K562 (cell line): ENCODE data around the gene MYL5. TPM values are rescaled to one million over a fixed set of nuclear protein-coding genes. Genes with fewer than 3 reads are reported as not detected.

Experiments used
- E2F4 ChIP-seq: sonication (generic); formaldehyde crosslinking; IDR thresholded peaks from 2 replicates; pipeline ENCODE4 v1.8.0; 2022; ENCODE audit warnings: mild to moderate bottlenecking, low read depth, missing genetic modification reagents
- REST ChIP-seq, 2 experiments: fragments of 450-650 bp; formaldehyde crosslinking in 1 of 2; IDR thresholded peaks; 2 replicates each; pipeline versions ENCODE4 v1.4.0 to v1.6.1; 2014 to 2020; ENCODE audit warnings: mild to moderate bottlenecking in 2 of 2, borderline replicate concordance in 1 of 2, low read depth in 1 of 2
- UBTF ChIP-seq, 2 experiments: IDR thresholded peaks; 2 replicates each; pipeline ENCODE4 v1.6.1; 2012; ENCODE audit warnings: improper control_type of control experiment in 2 of 2, low read depth in 2 of 2, low read length in 2 of 2, borderline replicate concordance in 1 of 2
- ZNF263 ChIP-seq: sonication (generic); formaldehyde crosslinking; IDR thresholded peaks from 2 replicates; pipeline ENCODE4 v1.8.0; 2022; ENCODE audit warnings: mild to moderate bottlenecking, missing genetic modification reagents, borderline replicate concordance
- polyA plus RNA-seq, 8 experiments: library from polyadenylated mRNA; depleted of rRNA in 4 of 8; stranded (reverse) in 5 of 8; unstranded in 3 of 8; fragments of >200 nt; fragmentation: Nextera tagmentation in 2 of 8; fragmentation: Illumina TruSeq in 1 of 8; extraction: Ambion mirVana in 2 of 8; extraction: Trizol in 1 of 8; gene quantifications; 2 replicates each; pipeline versions ENCODE4 v1.2.1 to v1.2.3, GENCODE V29; 2011 to 2014; ENCODE audit warnings: inconsistent platforms in 1 of 8, missing spikeins in 1 of 8
- total RNA-seq, 7 experiments: library from RNA; depleted of rRNA in 6 of 7; stranded (reverse); fragments of >200 nt in 6 of 7; fragmentation: Illumina TruSeq in 2 of 7; extraction: Trizol in 2 of 7; gene quantifications; 2 replicates each; pipeline versions ENCODE4 v1.2.1 to v1.2.3, GENCODE V29; 2011 to 2021; ENCODE audit warnings: low replicate concordance in 1 of 7
- TF ChIP-seq, protein P1 (sequence below): fragments of 250-450 bp; sonication (Bioruptor Pico); IDR thresholded peaks from 2 replicates; pipeline ENCODE4 v1.8.0; 2021; ENCODE audit warnings: borderline replicate concordance, mild to moderate bottlenecking, moderate library complexity; ENCODE audit not compliant: poor library complexity, severe bottlenecking

The MYL5 gene
- total and polyA plus RNA-seq, 9 of the 15 experiments (the other 6 are each of a cell fraction or from before 2014, with no cell fraction given) = 1.4 to 10.0 (median 4.1) TPM

DNA sequence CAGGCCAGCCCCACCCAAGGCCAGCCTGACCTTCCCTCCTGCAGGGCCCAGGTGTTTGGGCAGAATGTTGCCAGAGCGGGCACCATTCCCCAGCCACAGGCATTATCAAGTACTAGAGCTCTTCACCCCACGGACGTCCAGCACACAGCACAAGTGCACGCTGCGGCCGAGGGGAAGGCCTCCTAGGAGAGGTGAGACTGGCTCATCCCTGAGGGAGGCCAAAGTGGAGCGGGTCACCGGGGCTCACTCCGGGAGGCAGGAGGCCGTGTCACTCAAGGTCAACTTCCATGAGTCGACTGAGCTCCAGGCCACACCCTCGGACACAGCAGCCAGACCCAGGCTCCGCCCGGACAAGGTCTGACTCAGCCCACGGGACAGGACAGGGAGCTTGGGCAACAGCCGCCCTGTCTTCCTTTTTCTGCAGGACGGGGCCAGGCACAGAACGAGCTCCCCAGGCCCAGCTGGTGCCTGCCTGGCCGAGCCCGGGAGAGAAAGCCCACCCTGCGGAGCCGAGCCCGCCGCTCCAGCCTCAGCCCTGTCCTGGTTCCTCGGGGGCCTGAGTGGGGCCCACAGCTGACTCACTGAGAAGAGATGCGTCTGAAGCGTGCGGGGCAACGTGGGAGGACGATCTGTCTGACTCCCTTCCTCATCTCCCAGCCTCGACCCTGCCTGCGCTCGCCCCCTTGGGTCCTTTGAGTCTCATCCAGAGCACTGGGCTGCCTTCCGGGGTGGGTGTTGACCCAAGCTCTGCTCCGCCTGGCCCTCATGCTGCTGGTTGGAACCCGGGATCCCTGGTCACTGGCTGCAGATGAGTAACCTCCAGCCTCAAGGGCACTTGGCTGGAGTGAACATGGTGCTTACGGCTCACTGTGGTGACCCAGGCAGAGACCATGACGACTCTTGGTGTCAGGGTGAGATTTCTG is 13.0 kb downstream of the MYL5 start (continued):
- TF ChIP-seq REST (IDR thresholded peaks at IDR 0.05; ENCODE audit: borderline replicate concordance) (no peak), REST (CRISPR knock-in tag; IDR thresholded peaks at IDR 0.05; ENCODE audit: low read depth) (peak; percentile 59), UBTF (IDR thresholded peaks at IDR 0.05; ENCODE audit: borderline replicate concordance in 1 of 2, low read depth in 2 of 2, low read length in 2 of 2) (peak in 1 of 2 experiments; percentile 65; a peak in 1 of 4 replicates), E2F4 (CRISPR knock-in tag) (0 out of 2 replicates have a peak, but pooled peaks have one; percentile 24), ZNF263 (CRISPR knock-in tag) (no peak)
- TF ChIP-seq, protein P1, sequence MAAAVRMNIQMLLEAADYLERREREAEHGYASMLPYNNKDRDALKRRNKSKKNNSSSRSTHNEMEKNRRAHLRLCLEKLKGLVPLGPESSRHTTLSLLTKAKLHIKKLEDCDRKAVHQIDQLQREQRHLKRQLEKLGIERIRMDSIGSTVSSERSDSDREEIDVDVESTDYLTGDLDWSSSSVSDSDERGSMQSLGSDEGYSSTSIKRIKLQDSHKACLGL = no peak
